ENCODE results near the gene GHR. TPM values are rescaled to one million over a fixed set of nuclear protein-coding genes. Genes with fewer than 3 reads are reported as not detected.

The GHR gene
- total RNA-seq, 6 donors from 2014 or later: 3.0 to 7.4 (median 4.2) TPM

DNA sequence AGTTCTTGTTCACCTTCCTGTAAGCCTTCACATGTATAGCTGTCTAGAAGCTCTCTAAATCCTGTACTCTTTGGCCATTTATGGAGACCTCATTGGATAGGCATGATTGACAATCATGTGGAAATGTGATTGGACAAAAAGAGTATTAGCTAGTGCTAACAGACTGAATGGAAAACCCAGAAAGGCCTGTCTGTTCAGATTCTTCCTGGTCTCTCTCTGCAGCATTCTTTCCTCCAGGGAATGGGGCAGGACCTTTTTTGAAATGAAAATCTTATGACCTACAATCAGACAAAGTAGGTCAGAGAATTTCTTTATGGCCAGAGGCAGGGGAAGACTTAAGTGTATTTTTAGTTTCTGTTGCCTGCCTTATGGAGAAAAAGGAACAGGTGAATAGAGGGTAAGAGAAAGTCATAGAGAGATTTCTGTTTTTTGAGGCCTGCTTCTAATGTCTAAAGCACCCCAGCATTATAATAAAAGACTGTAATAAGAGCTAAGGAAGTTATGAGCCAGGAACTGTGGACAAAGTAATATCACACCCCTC is 181.0 kb downstream of the GHR start:
- Histone ChIP-seq H3K27ac (no peak overlapping the region), H3K9me3 (no peaks in the 10 kb centered on the region), H3K4me1 (no peaks in the 10 kb centered on the region), H3K36me3 (no peaks in the 10 kb centered on the region), H3K4me3 (no peak overlapping the region), H3K27me3 (no peaks in the 10 kb centered on the region)
- DNase-seq (no peak), ATAC-seq (ENCODE audit: low FRiP score in 2 of 2) (no peak)
- no peak for TF ChIP-seq EP300 (IDR thresholded peaks at IDR 0.05)
- TF ChIP-seq POLR2AphosphoS5 (IDR thresholded peaks at IDR 0.05): no peak
- TF ChIP-seq POLR2A (IDR thresholded peaks at IDR 0.05): no peak
- no peak for TF ChIP-seq CTCF (IDR thresholded peaks at IDR 0.05)

DNA sequence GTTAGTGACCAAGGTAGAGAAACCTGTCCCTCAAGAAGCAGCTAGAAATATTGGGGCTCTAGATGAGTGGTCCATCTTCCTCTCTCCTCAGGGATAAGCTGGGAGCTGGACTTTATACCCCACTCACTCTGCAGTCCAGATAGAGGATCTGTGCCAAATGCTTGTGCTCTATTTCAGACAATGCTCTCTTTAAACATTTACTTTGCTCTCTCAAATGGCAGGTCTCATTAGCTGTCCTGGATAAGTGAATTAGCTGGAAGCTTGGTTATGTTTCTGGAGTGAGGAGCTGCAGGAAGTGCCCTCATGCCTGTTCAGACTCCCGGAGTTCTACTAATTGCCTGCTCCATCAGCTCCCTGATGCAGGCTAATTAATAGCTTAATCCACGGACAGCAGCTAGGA is 182.3 kb downstream of the GHR start:
- DNase-seq (no peak), ATAC-seq (ENCODE audit: low FRiP score in 2 of 2) (no peak)
- no peak overlapping the region for H3K27ac ChIP-seq
- H3K4me1 ChIP-seq: no peaks in the 10 kb centered on the region
- H3K9me3 ChIP-seq: no peaks in the 10 kb centered on the region
- H3K4me3 ChIP-seq: no peak overlapping the region
- WGBS, 2 donors: 68 to 88% methylated on average over 2 of the region's 2 CpGs
- H3K36me3 ChIP-seq: no peaks in the 10 kb centered on the region
- no peaks in the 10 kb centered on the region for H3K27me3 ChIP-seq
- TF ChIP-seq CTCF (IDR thresholded peaks at IDR 0.05) (no peak), POLR2A (IDR thresholded peaks at IDR 0.05) (no peak), POLR2AphosphoS5 (IDR thresholded peaks at IDR 0.05) (no peak), EP300 (IDR thresholded peaks at IDR 0.05) (no peak)

- no peak for ATAC-seq (ENCODE audit: low FRiP score in 2 of 2)
- Histone ChIP-seq H3K36me3 (no peaks in the 10 kb centered on the region), H3K9me3 (no peaks in the 10 kb centered on the region), H3K27ac (no peak overlapping the region), H3K27me3 (no peaks in the 10 kb centered on the region), H3K4me3 (no peak overlapping the region), H3K4me1 (no peaks in the 10 kb centered on the region)
- no peak for DNase-seq
- 86 to 88% methylated on average over 4 of the region's 4 CpGs for WGBS, 2 donors
- TF ChIP-seq POLR2AphosphoS5 (IDR thresholded peaks at IDR 0.05): no peak
- TF ChIP-seq CTCF (IDR thresholded peaks at IDR 0.05): no peak
- no peak for TF ChIP-seq EP300 (IDR thresholded peaks at IDR 0.05)
- no peak for TF ChIP-seq POLR2A (IDR thresholded peaks at IDR 0.05)
These were observed 183.2 kb downstream of the GHR start for GRCh38 chr5:42606464-42606869.

DNA sequence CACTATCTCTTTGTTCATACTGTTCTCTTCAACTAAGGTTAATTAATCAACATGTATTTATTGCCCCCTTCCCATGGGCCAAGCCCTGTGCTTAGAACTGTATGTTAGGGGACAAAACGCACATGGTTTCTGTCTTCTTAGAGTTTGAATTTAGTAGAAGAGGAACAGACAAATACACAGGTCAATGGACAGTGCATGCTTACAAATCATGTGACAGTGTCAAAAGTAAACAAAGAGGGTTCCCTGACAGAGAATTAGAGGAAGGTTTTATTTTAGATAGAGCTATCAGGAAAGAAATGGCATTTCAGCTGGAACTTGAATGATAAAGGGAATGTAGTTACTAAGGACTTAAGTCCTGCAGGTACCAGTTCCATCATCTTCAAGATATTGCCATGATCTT is 188.2 kb downstream of the GHR start:
- Histone ChIP-seq H3K36me3 (no peaks in the 10 kb centered on the region), H3K4me3 (no peak overlapping the region), H3K27me3 (no peaks in the 10 kb centered on the region), H3K9me3 (no peaks in the 10 kb centered on the region), H3K4me1 (no peaks in the 10 kb centered on the region), H3K27ac (no peak overlapping the region)
- no peak for TF ChIP-seq CTCF (IDR thresholded peaks at IDR 0.05)
- no peak for TF ChIP-seq POLR2AphosphoS5 (IDR thresholded peaks at IDR 0.05)
- TF ChIP-seq POLR2A (IDR thresholded peaks at IDR 0.05): no peak
- TF ChIP-seq EP300 (IDR thresholded peaks at IDR 0.05): no peak
- ATAC-seq (ENCODE audit: low FRiP score in 2 of 2) (no peak), DNase-seq (no peak)
- 74 to 81% methylated on average over 1 of the region's 1 CpG for WGBS, 2 donors

GRCh38 chr5:42612750-42613366 is 189.6 kb downstream of the GHR start:
- ATAC-seq (ENCODE audit: low FRiP score in 2 of 2): peak in 1 of 2 donors; percentile 70
- no peaks in the 10 kb centered on the region for H3K36me3 ChIP-seq
- TF ChIP-seq CTCF (IDR thresholded peaks at IDR 0.05): no peak
- TF ChIP-seq POLR2AphosphoS5 (IDR thresholded peaks at IDR 0.05): no peak
- no peak for TF ChIP-seq EP300 (IDR thresholded peaks at IDR 0.05)
- TF ChIP-seq POLR2A (IDR thresholded peaks at IDR 0.05): no peak
- no peak for DNase-seq
- WGBS, 2 donors: 72 to 78% methylated on average over 3 of the region's 3 CpGs
- no peak overlapping the region for H3K4me3 ChIP-seq
- no peaks in the 10 kb centered on the region for H3K27me3 ChIP-seq
- H3K4me1 ChIP-seq: no peaks in the 10 kb centered on the region
- H3K9me3 ChIP-seq: no peaks in the 10 kb centered on the region
- no peak overlapping the region for H3K27ac ChIP-seq
